Bronchial epithelial cell (primary cell): ENCODE data around the gene SPI1. TPM values are rescaled to one million over a fixed set of nuclear protein-coding genes. Genes with fewer than 3 reads are reported as not detected.

Experiments
- DNase-seq: peaks from one replicate; pipeline ENCODE4 v3.0.0-alpha.2; 2010; ENCODE audit warnings: low read depth
- FAIRE-seq: peaks from 2 replicates; lab custom pipeline; 2011; peaks lifted over from hg19 to GRCh38; lab: Jason Lieb, UNC
- H3K27me3 ChIP-seq: 2 replicates; pipeline ENCODE4 v1.5.1; 2011; ENCODE audit warnings: low read length; ENCODE audit not compliant: control insufficient read depth, insufficient read depth
- H3K36me3 ChIP-seq: 2 replicates; pipeline ENCODE4 v1.5.1; 2011; ENCODE audit warnings: low read length; ENCODE audit not compliant: control insufficient read depth, insufficient read depth
- H3K4me3 ChIP-seq: 2 replicates; pipeline ENCODE4 v1.5.1; 2011; ENCODE audit warnings: mild to moderate bottlenecking, low read depth, low read length, control low read depth
- total RNA-seq: library from RNA; depleted of rRNA; stranded (reverse); fragments of >200 nt; gene quantifications from 2 replicates; pipeline ENCODE4 v1.2.1, GENCODE V29; 2014
- TF ChIP-seq, protein P1 (sequence below): IDR thresholded peaks from 2 replicates; pipeline ENCODE4 v1.5.1; 2011; ENCODE audit warnings: mild to moderate bottlenecking, moderate library complexity, low read length, control low read depth, inconsistent platforms; ENCODE audit not compliant: insufficient read depth, severe bottlenecking

SPI1 gene
- total RNA-seq, 1 donor from 2014 or later = not detected

- Histone ChIP-seq H3K27me3 (no peaks in the 10 kb centered on the region), H3K36me3 (no peaks in the 10 kb centered on the region), H3K4me3 (no peak overlapping the region)
- FAIRE-seq = no peak
- no peak for DNase-seq
- TF ChIP-seq, protein P1, sequence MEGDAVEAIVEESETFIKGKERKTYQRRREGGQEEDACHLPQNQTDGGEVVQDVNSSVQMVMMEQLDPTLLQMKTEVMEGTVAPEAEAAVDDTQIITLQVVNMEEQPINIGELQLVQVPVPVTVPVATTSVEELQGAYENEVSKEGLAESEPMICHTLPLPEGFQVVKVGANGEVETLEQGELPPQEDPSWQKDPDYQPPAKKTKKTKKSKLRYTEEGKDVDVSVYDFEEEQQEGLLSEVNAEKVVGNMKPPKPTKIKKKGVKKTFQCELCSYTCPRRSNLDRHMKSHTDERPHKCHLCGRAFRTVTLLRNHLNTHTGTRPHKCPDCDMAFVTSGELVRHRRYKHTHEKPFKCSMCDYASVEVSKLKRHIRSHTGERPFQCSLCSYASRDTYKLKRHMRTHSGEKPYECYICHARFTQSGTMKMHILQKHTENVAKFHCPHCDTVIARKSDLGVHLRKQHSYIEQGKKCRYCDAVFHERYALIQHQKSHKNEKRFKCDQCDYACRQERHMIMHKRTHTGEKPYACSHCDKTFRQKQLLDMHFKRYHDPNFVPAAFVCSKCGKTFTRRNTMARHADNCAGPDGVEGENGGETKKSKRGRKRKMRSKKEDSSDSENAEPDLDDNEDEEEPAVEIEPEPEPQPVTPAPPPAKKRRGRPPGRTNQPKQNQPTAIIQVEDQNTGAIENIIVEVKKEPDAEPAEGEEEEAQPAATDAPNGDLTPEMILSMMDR = no peak
These were observed 1.6 kb downstream of the SPI1 start for GRCh38 chr11:47376525-47377371.

DNA sequence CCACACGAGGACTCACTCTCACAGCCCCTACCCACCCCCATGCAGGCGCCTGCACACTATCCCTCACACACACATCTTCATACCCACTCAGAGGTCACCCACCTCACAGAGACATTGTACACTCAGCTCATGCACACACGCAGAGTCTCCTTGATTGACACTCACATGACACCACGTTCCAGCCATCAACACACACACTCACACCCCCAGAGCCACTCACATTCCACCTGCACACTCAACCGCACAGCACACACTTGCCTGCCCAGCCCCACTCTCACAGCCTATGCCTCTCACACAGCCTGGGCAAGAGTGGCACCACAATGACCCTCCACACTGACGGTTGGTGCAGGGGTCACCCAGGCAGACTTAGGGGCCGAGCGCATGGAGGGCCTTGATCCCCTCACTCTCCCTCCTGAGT lies 2.2 kb downstream of the SPI1 start:
- DNase-seq (no peak), FAIRE-seq (no peak)
- Histone ChIP-seq H3K27me3 (no peaks in the 10 kb centered on the region), H3K4me3 (no peak overlapping the region), H3K36me3 (no peaks in the 10 kb centered on the region)
- TF ChIP-seq, protein P1 = no peak

DNA sequence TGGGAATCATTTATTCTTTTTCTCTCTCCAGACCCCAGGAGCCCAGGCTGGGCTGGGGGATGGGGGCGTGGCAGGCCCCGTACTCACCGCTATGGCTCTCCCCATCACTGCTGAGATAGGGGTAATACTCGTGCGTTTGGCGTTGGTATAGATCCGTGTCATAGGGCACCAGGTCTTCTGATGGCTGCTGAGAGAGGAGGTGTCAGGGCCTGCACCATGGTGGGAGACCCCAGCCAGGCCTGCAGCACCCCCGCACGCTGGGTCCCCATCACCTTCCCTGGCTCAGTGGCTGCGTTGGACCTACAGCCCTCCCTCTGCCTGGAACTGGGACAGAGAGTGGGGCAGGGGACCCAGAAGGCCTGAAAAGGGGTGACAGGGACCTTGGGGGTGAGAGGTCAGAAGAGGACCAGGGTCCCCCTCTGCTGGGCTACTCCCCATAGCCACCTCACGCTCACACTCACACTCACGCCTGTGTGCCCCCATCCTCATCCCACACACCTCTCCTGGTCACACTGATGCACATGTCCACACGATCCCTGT lies 2.7 kb downstream of the SPI1 start:
- Histone ChIP-seq H3K4me3 (no peak overlapping the region), H3K27me3 (no peaks in the 10 kb centered on the region), H3K36me3 (no peaks in the 10 kb centered on the region)
- FAIRE-seq (no peak), DNase-seq (no peak)
- TF ChIP-seq, protein P1 = no peak

GRCh38 chr11:47375020-47375419 lies 3.3 kb downstream of the SPI1 start:
- FAIRE-seq (no peak), DNase-seq (no peak)
- no peak overlapping the region for H3K4me3 ChIP-seq
- TF ChIP-seq, protein P1 = no peak
- no peaks in the 10 kb centered on the region for H3K27me3 ChIP-seq
- H3K36me3 ChIP-seq = no peaks in the 10 kb centered on the region

DNA sequence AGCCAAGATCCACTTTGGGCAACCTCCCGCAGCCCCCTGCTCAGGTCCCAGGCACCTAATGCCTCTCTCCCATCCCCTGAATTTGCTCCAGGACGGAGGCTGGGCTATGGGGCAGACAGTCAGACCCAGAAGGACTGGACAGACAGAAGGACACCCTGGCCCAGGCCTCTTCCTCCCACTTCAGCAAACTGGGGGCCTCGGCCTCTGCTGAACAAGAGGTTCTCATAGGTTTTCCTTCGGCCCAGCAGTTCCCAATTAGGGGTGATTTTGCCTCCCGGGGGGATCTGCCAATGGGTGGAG lies 3.7 kb downstream of the SPI1 start:
- DNase-seq (no peak), FAIRE-seq (no peak)
- Histone ChIP-seq H3K27me3 (no peaks in the 10 kb centered on the region), H3K36me3 (no peaks in the 10 kb centered on the region), H3K4me3 (no peak overlapping the region)
- TF ChIP-seq, protein P1 = no peak
